Activated naive CD4-positive, alpha-beta T cell treated with anti-CD3 and anti-CD28 coated beads for 36 hours (primary cell): ENCODE data around the gene CMC2. TPM values are rescaled to one million over a fixed set of nuclear protein-coding genes. Genes with fewer than 3 reads are reported as not detected.

ENCODE experiments used
- CTCF ChIA-PET: fragments of 350-600 bp; sonication (Branson Sonifier 250); formaldehyde crosslinking; loops from one replicate; lab custom pipeline; 2021; ENCODE audit warnings: antibody characterized with exemption; lab: Charles Lee
- DNase-seq: peaks from one replicate; pipeline ENCODE4 v3.0.0-alpha.2; 2020
- H3K27ac Mint-ChIP-seq: one replicate; pipeline ENCODE4 v1.8.0; 2021; ENCODE audit warnings: mild to moderate bottlenecking, mixed read lengths
- H3K27me3 Mint-ChIP-seq: one replicate; pipeline ENCODE4 v1.8.0; 2021; ENCODE audit warnings: low read depth, mixed read lengths
- H3K36me3 Mint-ChIP-seq: one replicate; pipeline ENCODE4 v1.8.0; 2021; ENCODE audit warnings: low read depth, mixed read lengths
- H3K4me1 Mint-ChIP-seq: one replicate; pipeline ENCODE4 v1.8.0; 2021; ENCODE audit warnings: low read depth, mixed read lengths
- H3K4me3 Mint-ChIP-seq: one replicate; pipeline ENCODE4 v1.8.0; 2021; ENCODE audit warnings: mild to moderate bottlenecking, moderate library complexity, mixed read lengths
- H3K9me3 Mint-ChIP-seq: one replicate; pipeline ENCODE4 v1.8.0; 2021; ENCODE audit warnings: mixed read lengths
- intact Hi-C: fragments of 100-400 bp; cut with micrococcal nuclease; formaldehyde crosslinking; loops from one replicate; pipeline ENCODE4 v1.15.1; 2023
- total RNA-seq, 2 experiments: library from RNA; stranded (reverse); gene quantifications; one replicate each; pipeline ENCODE4 v1.2.3, GENCODE V29; 2021

The CMC2 gene
- total RNA-seq, 2 experiments from 2014 or later, result 112 to 122 TPM

GRCh38 chr16:80969114-80969484, 37.6 kb downstream of the CMC2 start:
- intact Hi-C loops, result no loop called here
- Mint-ChIP-seq H3K27me3 (no peaks in the 10 kb centered on the region), H3K4me3 (no peak overlapping the region), H3K4me1 (peaks cover 10% of the 10 kb centered on the region), H3K27ac (no peak overlapping the region), H3K9me3 (no peaks in the 10 kb centered on the region), H3K36me3 (peaks cover 10% of the 10 kb centered on the region)
- CTCF ChIA-PET, result no interaction called here
- no peak for DNase-seq

DNA sequence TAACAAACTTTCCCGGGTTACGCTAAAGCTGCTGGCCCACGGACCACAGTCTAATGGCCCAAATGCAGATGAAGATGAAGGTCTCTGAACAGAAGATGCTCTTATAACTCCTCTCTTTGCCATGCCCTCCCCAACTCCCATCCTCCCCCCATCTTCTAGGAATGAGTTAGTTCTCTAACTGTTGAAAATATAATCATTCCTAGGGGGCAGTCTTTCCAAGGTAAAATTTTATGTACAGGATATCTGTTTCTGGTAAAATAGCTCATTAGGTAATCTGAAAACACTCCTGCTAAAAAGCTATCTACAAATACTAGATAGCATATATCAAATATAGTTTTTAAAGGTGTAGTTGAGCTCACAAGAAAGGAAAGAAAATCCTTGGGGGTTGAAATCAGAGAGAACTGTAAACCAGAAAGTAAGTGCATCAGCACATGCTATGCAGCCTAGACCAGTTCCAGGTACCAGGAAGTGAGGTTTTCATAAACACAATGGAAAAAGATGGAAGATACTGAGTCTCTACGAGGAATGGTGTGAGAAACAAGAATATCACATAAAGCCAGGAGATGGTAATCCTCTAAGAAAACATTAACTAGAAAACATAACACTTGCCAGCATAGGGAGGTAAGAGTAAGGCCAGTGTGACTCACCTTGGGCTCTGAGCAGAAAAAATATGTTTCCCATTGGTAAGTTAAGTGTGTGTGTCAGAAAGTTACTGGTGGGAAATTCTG, 38.1 kb downstream of the CMC2 start:
- no peaks in the 10 kb centered on the region for H3K27me3 Mint-ChIP-seq
- H3K27ac Mint-ChIP-seq, result no peak overlapping the region
- H3K36me3 Mint-ChIP-seq, result peaks cover 8% of the 10 kb centered on the region
- CTCF ChIA-PET, result no interaction called here
- H3K9me3 Mint-ChIP-seq, result no peaks in the 10 kb centered on the region
- intact Hi-C loops, result no loop called here
- no peak overlapping the region for H3K4me3 Mint-ChIP-seq
- peaks cover 10% of the 10 kb centered on the region for H3K4me1 Mint-ChIP-seq
- DNase-seq, result no peak

DNA sequence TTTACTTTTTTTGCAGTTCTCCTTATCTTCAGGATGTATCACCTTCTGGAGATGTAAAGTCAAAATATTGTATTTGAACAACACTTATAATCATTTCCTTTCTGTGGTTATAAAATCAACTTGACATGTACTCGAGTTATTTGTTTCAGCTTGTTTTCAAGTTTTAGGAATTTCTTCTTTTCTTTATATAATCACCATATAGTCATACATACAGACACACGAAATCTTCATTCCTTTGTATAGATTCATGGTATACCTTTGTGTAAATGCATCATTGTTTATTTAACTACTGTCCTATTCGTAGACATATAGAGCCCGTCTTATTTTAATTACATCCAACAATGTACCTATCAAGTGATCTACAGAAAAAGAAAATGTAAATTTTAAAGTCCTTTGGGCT, 40.1 kb downstream of the CMC2 start:
- Mint-ChIP-seq H3K4me3 (no peak overlapping the region), H3K27me3 (no peaks in the 10 kb centered on the region), H3K27ac (no peak overlapping the region), H3K4me1 (peaks cover 2% of the 10 kb centered on the region), H3K9me3 (no peaks in the 10 kb centered on the region), H3K36me3 (peaks cover 8% of the 10 kb centered on the region)
- DNase-seq, result no peak
- intact Hi-C loops, result no loop called here
- CTCF ChIA-PET, result no interaction called here

- Mint-ChIP-seq H3K9me3 (peaks cover 13% of the 10 kb centered on the region), H3K36me3 (peaks cover 9% of the 10 kb centered on the region), H3K4me1 (peaks cover 2% of the 10 kb centered on the region), H3K4me3 (no peak overlapping the region), H3K27me3 (no peaks in the 10 kb centered on the region), H3K27ac (no peak overlapping the region)
- CTCF ChIA-PET, result no interaction called here
- DNase-seq, result no peak
- intact Hi-C loops, result no loop called here
These were observed 42.3 kb downstream of the CMC2 start for GRCh38 chr16:80964351-80964750.

GRCh38 chr16:80962879-80963278, 43.8 kb downstream of the CMC2 start:
- no peak overlapping the region for H3K4me3 Mint-ChIP-seq
- no peak overlapping the region for H3K27ac Mint-ChIP-seq
- H3K36me3 Mint-ChIP-seq, result peaks cover 12% of the 10 kb centered on the region
- no peak for DNase-seq
- H3K4me1 Mint-ChIP-seq, result no peaks in the 10 kb centered on the region
- intact Hi-C loops, result no loop called here
- H3K27me3 Mint-ChIP-seq, result no peaks in the 10 kb centered on the region
- peaks cover 28% of the 10 kb centered on the region for H3K9me3 Mint-ChIP-seq
- CTCF ChIA-PET, result no interaction called here

DNA sequence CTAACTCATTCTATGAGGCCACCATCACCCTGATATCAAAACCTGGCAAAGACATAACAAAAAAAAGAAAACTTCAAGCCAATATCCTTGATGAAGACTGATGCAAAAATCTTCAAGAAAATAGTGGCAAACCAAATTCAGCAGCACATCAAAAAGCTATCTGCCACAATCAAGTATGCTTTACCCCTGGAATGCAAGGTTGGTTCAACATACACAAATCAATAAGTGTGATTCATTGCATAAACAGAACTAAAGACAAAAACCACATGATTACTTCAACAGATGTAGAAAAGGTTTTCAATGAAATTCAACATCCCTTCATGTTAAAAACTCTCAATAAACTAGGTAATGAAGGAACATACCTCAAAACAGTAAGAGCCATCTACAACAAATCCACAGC, 48.4 kb downstream of the CMC2 start:
- Mint-ChIP-seq H3K4me3 (no peak overlapping the region), H3K36me3 (peaks cover 22% of the 10 kb centered on the region), H3K27ac (no peak overlapping the region), H3K4me1 (no peaks in the 10 kb centered on the region), H3K27me3 (no peaks in the 10 kb centered on the region), H3K9me3 (peaks cover 42% of the 10 kb centered on the region)
- intact Hi-C loops, result no loop called here
- DNase-seq, result no peak
- CTCF ChIA-PET, result interaction anchor here (1.1 kb wide), 1 partner anchor 9 kb away, joined by 4 read pairs; no protein-coding TSS in a partner anchor

DNA sequence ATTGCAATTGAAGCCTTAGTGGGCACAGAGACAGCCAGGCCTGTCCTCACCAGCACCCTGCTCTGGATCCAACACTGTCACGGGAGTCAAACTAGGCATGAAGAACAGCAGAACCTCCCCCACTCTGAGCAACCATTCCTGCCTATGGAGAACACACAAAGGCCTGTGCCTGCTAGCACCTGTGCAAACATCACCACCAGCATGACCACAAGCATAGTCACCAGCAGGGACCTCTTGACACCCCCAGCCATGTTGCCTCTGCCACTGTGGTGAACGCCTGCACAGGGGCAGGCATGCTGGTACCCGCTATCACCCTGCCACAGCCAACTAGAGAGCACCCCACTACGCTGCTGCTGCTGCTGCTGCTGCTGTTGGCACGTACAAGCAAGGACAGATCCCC, 51.7 kb downstream of the CMC2 start:
- Mint-ChIP-seq H3K36me3 (peaks cover 19% of the 10 kb centered on the region), H3K4me1 (no peaks in the 10 kb centered on the region), H3K27me3 (no peaks in the 10 kb centered on the region), H3K9me3 (peaks cover 36% of the 10 kb centered on the region), H3K4me3 (no peak overlapping the region), H3K27ac (no peak overlapping the region)
- CTCF ChIA-PET, result no interaction called here
- no peak for DNase-seq
- intact Hi-C loops, result no loop called here

- Mint-ChIP-seq H3K4me3 (no peak overlapping the region), H3K36me3 (no peaks in the 10 kb centered on the region), H3K27ac (no peak overlapping the region), H3K4me1 (peaks cover 4% of the 10 kb centered on the region), H3K9me3 (peaks cover 2% of the 10 kb centered on the region), H3K27me3 (peaks cover 9% of the 10 kb centered on the region)
- intact Hi-C loops, result loop anchor here (5.0 kb wide), 1 partner anchor 422 kb away; no protein-coding TSS in a partner anchor
- CTCF ChIA-PET, result interaction anchor here (0.6 to 1.6 kb wide), 6 partner anchors 9 to 422 kb away, joined by 3 to 7 read pairs (median 4); no protein-coding TSS in a partner anchor
- peak; percentile 62 for DNase-seq
These were observed 57.7 kb downstream of the CMC2 start for GRCh38 chr16:80948886-80949493.

- intact Hi-C loops, result loop anchor here (5.0 kb wide), 1 partner anchor 421 kb away; no protein-coding TSS in a partner anchor
- no peaks in the 10 kb centered on the region for H3K36me3 Mint-ChIP-seq
- H3K4me3 Mint-ChIP-seq, result no peak overlapping the region
- DNase-seq, result no peak
- peaks cover 4% of the 10 kb centered on the region for H3K4me1 Mint-ChIP-seq
- no peak overlapping the region for H3K27ac Mint-ChIP-seq
- peaks cover 9% of the 10 kb centered on the region for H3K27me3 Mint-ChIP-seq
- CTCF ChIA-PET, result interaction anchor here (0.6 to 1.6 kb wide), 5 partner anchors 8 to 42 kb away, joined by 3 to 7 read pairs (median 4); no protein-coding TSS in a partner anchor
- H3K9me3 Mint-ChIP-seq, result peaks cover 3% of the 10 kb centered on the region
These were observed 58.7 kb downstream of the CMC2 start for GRCh38 chr16:80947708-80948625.

- Mint-ChIP-seq H3K4me3 (no peak overlapping the region), H3K27me3 (peaks cover 9% of the 10 kb centered on the region), H3K36me3 (no peaks in the 10 kb centered on the region), H3K4me1 (peaks cover 4% of the 10 kb centered on the region), H3K9me3 (peaks cover 3% of the 10 kb centered on the region), H3K27ac (no peak overlapping the region)
- intact Hi-C loops, result loop anchor here (5.0 kb wide), 1 partner anchor 420 kb away; no protein-coding TSS in a partner anchor
- CTCF ChIA-PET, result no interaction called here
- no peak for DNase-seq
These were observed 59.4 kb downstream of the CMC2 start for GRCh38 chr16:80947239-80947638.

DNA sequence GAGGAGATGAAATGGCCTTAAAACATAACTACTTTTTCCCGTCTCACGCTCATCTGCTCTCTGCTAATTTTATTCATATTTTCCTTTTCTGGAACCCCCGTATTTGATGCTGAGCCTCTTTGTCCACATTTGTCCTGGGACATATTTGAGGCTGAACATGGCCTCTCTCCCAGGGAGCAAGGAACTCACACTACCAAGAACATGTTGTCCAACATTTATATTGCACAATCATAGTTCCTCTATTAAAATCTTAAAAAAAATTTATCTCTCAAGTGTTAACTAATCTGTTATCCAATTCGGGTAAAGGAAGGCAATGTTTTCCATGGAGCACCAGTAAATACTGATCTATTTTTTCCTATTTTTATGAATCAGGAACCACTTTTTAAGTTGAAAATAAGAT, 60.2 kb downstream of the CMC2 start:
- Mint-ChIP-seq H3K27ac (no peak overlapping the region), H3K27me3 (peaks cover 9% of the 10 kb centered on the region), H3K9me3 (peaks cover 1% of the 10 kb centered on the region), H3K36me3 (no peaks in the 10 kb centered on the region), H3K4me1 (peaks cover 4% of the 10 kb centered on the region), H3K4me3 (no peak overlapping the region)
- CTCF ChIA-PET, result no interaction called here
- no peak for DNase-seq
- intact Hi-C loops, result loop anchor here (5.0 kb wide), 1 partner anchor 419 kb away; no protein-coding TSS in a partner anchor
